H1 (cell line): Measurements from ENCODE around the gene PIMREG. TPM values are rescaled to one million over a fixed set of nuclear protein-coding genes. Genes with fewer than 3 reads are reported as not detected.

ENCODE experiments used
- EP300 ChIP-seq, 2 experiments: IDR thresholded peaks; 1 replicate in 1 of 2; 2 replicates in 1 of 2; pipeline ENCODE4 v1.6.1; 2011 to 2012; ENCODE audit warnings: low read depth in 2 of 2, low read length in 2 of 2, mild to moderate bottlenecking in 2 of 2, borderline replicate concordance in 1 of 2, inconsistent platforms in 1 of 2, moderate library complexity in 1 of 2
- JUN ChIP-seq: IDR thresholded peaks from 2 replicates; pipeline ENCODE4 v1.6.1; 2011; ENCODE audit warnings: low read depth, mild to moderate bottlenecking, improper control_type of control experiment, low read length
- RAD21 ChIP-seq, 2 experiments: IDR thresholded peaks in 1 of 2; conservative IDR thresholded peaks in 1 of 2; 2 replicates each; pipeline ENCODE4 v1.6.1; 2011; ENCODE audit warnings: low read depth in 2 of 2, low read length in 2 of 2, improper control_type of control experiment in 1 of 2, inconsistent platforms in 1 of 2, mild to moderate bottlenecking in 1 of 2, moderate library complexity in 1 of 2
- SRF ChIP-seq: IDR thresholded peaks from 2 replicates; pipeline ENCODE4 v1.6.1; 2011; ENCODE audit warnings: mild to moderate bottlenecking, low read depth, low read length, moderate library complexity
- polyA plus RNA-seq, 7 experiments: library from polyadenylated mRNA; depleted of rRNA in 3 of 7; stranded (reverse) in 5 of 7; unstranded in 2 of 7; fragments of >200 nt in 5 of 7; fragments of 200-250 nt in 2 of 7; gene quantifications; 1 replicate in 5 of 7; 2 replicates in 1 of 7; 4 replicates in 1 of 7; pipeline versions ENCODE4 v1.2.1 to v1.2.3, GENCODE V29; 2011 to 2013; ENCODE audit warnings: missing spikeins in 2 of 7, mixed read lengths in 2 of 7
- total RNA-seq: library from RNA; stranded (reverse); fragmentation: NEBNext Ultra II Directional; extraction: Animal tissue kit (Norgen Biotek cat#: 25700); gene quantifications from 2 replicates; pipeline ENCODE4 v1.2.1, GENCODE V29; 2021

Gene PIMREG
- total and polyA plus RNA-seq, 2 of the 8 experiments (the other 6 are each of a cell fraction or from before 2014, with no cell fraction given): 133 to 148 TPM

DNA sequence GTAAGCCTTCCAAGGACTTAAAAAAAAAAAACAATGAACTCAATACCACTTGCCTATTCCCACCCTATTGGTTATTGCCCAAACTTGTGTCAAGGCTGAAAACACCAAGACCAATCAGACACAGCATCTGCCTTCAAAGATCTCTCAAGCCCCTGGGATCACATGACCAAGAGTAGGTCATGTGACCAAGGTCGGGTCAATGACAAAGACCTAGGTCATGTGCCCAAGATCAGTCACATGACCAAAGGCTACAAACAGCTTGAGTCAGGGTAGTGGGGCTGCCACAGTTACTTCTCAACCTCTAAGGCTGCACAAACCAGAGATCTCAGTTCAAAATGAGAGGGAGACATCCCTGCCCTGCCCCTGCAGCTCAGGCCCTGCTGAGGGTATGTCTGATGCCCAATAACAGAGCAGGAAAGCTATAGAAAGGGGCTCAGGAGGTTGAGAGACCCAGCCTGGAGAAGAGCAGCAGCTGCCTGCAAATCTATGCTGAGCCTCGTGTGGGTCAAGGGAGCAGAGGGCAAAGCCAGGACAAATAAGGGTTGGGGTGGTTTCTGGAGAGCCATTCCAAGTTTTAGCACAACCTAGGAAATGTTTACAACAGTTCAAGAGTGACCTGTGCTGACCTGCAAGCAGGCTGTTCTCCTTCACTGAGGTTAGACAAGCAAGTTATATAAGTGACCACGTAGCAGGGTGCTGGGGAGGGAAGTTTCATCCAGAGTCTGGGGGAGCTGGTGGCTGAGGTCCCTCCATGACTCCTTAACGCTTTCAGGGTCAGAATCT lies 48.8 kb downstream of the PIMREG start (continued):
- no peak for TF ChIP-seq EP300 (IDR thresholded peaks at IDR 0.05; ENCODE audit: borderline replicate concordance in 1 of 2, low read depth in 2 of 2, low read length in 2 of 2)
- no peak for TF ChIP-seq RAD21 (IDR thresholded peaks at IDR 0.05 in 1 of 2, conservative IDR thresholded peaks at IDR 0.05 in 1 of 2; ENCODE audit: low read depth in 2 of 2, low read length in 2 of 2)
- no peak for TF ChIP-seq SRF
- no peak for TF ChIP-seq JUN
